Fibroblast of lung (primary cell): ENCODE results near the gene SRPK2. TPM values are rescaled to one million over a fixed set of nuclear protein-coding genes. Genes with fewer than 3 reads are reported as not detected.

Experiments
- DNase-seq, 2 donors: peaks; one replicate each; pipeline versions ENCODE4 v3.0.0 to v3.0.0-alpha.2; 2010; ENCODE audit warnings: low read depth in 2 of 2
- H2AFZ ChIP-seq: 2 replicates; pipeline ENCODE4 v1.5.1; 2012; ENCODE audit warnings: low read length, control low read depth, inconsistent platforms
- H3K27ac ChIP-seq: 2 replicates; pipeline ENCODE4 v1.5.1; 2011; ENCODE audit warnings: low read length, control low read depth; ENCODE audit not compliant: insufficient read depth
- H3K27me3 ChIP-seq: 2 replicates; pipeline ENCODE4 v1.5.1; 2011; ENCODE audit warnings: mild to moderate bottlenecking, low read length; ENCODE audit not compliant: control insufficient read depth, insufficient read depth
- H3K36me3 ChIP-seq: 2 replicates; pipeline ENCODE4 v1.5.1; 2011; ENCODE audit warnings: low read length; ENCODE audit not compliant: control insufficient read depth, insufficient read depth
- H3K4me1 ChIP-seq: 2 replicates; pipeline ENCODE4 v1.5.1; 2011; ENCODE audit warnings: low read length; ENCODE audit not compliant: control insufficient read depth, insufficient read depth; ENCODE audit errors: extremely low read depth
- H3K4me2 ChIP-seq: 2 replicates; pipeline ENCODE4 v1.5.1; 2011; ENCODE audit warnings: low read length, control low read depth; ENCODE audit not compliant: insufficient read depth; ENCODE audit errors: extremely low read depth
- H3K4me3 ChIP-seq, 4 experiments: fragments of 200-600 bp in 1 of 4; sonication (generic) in 1 of 4; replicated peaks in 1 of 4; 2 replicates each; pipeline ENCODE4 v1.5.1; 2011 to 2016; ENCODE audit warnings: low read length in 4 of 4, low read depth in 3 of 4, mild to moderate bottlenecking in 3 of 4, control low read depth in 2 of 4, inconsistent platforms in 1 of 4, mixed read lengths in 1 of 4; ENCODE audit not compliant: insufficient read depth in 1 of 4; ENCODE audit errors: control extremely low read depth in 1 of 4
- H3K79me2 ChIP-seq: 2 replicates; pipeline ENCODE4 v1.5.1; 2012; ENCODE audit warnings: mild to moderate bottlenecking, low read length, inconsistent platforms; ENCODE audit not compliant: control insufficient read depth, insufficient read depth
- H3K9ac ChIP-seq: 2 replicates; pipeline ENCODE4 v1.5.1; 2011; ENCODE audit warnings: mild to moderate bottlenecking, low read length, control low read depth; ENCODE audit not compliant: insufficient read depth
- H3K9me3 ChIP-seq: 2 replicates; pipeline ENCODE4 v1.5.1; 2012; ENCODE audit warnings: low read depth, low read length; ENCODE audit not compliant: control insufficient read depth, insufficient read depth
- H4K20me1 ChIP-seq: 2 replicates; pipeline ENCODE4 v1.5.1; 2011; ENCODE audit warnings: low read length; ENCODE audit not compliant: control insufficient read depth, insufficient read depth; ENCODE audit errors: extremely low read depth
- EZH2 ChIP-seq: IDR thresholded peaks from 2 replicates; pipeline ENCODE4 v1.5.1; 2012; ENCODE audit warnings: low read length, control low read depth, mild to moderate bottlenecking; ENCODE audit errors: missing control alignments
- polyA plus RNA-seq, 2 donors: library from polyadenylated mRNA; depleted of rRNA in 1 of 2; stranded (reverse) in 1 of 2; unstranded in 1 of 2; fragments of >200 nt; gene quantifications; 2 replicates each; pipeline ENCODE4 v1.2.1, GENCODE V29; 2011 to 2012; ENCODE audit warnings: missing spikeins in 1 of 2
- total RNA-seq: library from RNA; depleted of rRNA; stranded (reverse); fragments of >200 nt; gene quantifications from 2 replicates; pipeline ENCODE4 v1.2.1, GENCODE V29; 2014
- TF ChIP-seq, protein P1 (sequence below), 2 donors: IDR thresholded peaks in 1 of 2; conservative IDR thresholded peaks in 1 of 2; 1 replicate in 1 of 2; 2 replicates in 1 of 2; pipeline ENCODE4 v1.5.1; 2011 to 2012; ENCODE audit warnings: low read length in 2 of 2, control low read depth in 1 of 2, inconsistent platforms in 1 of 2, low read depth in 1 of 2, mild to moderate bottlenecking in 1 of 2

SRPK2 gene
- total and polyA plus RNA-seq, 2 donors (not counting 1 experiment from before 2014, with no cell fraction given) = 27.8 to 61.8 TPM

DNA sequence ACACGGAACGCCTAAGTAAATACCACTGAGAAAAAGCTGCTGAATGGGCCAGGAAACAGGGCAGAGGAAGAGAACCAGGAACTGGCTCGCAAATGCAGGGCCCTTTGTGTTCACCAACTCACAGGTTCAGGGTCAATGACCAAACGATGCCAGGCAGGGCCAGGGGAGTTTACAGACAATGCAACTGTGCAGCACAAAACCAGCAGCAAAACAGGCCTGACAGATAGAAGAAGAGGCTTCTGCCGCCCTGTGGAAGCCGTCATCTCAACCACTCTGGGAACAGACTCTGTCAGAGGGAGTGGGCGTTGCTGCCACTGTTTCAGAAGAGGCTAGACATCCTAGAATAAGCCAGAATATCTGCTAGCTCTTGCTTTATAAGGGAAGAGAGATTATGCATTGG is 256.8 kb downstream of the SRPK2 start:
- Histone ChIP-seq H4K20me1 (no peaks in the 10 kb centered on the region), H2AFZ (no peak overlapping the region), H3K9ac (no peak overlapping the region), H3K36me3 (peaks cover 4% of the 10 kb centered on the region), H3K79me2 (no peaks in the 10 kb centered on the region), H3K9me3 (no peaks in the 10 kb centered on the region), H3K4me3 (no peak overlapping the region), H3K4me1 (no peaks in the 10 kb centered on the region), H3K27ac (no peak overlapping the region), H3K27me3 (no peaks in the 10 kb centered on the region), H3K4me2 (no peak overlapping the region)
- TF ChIP-seq, protein P1, sequence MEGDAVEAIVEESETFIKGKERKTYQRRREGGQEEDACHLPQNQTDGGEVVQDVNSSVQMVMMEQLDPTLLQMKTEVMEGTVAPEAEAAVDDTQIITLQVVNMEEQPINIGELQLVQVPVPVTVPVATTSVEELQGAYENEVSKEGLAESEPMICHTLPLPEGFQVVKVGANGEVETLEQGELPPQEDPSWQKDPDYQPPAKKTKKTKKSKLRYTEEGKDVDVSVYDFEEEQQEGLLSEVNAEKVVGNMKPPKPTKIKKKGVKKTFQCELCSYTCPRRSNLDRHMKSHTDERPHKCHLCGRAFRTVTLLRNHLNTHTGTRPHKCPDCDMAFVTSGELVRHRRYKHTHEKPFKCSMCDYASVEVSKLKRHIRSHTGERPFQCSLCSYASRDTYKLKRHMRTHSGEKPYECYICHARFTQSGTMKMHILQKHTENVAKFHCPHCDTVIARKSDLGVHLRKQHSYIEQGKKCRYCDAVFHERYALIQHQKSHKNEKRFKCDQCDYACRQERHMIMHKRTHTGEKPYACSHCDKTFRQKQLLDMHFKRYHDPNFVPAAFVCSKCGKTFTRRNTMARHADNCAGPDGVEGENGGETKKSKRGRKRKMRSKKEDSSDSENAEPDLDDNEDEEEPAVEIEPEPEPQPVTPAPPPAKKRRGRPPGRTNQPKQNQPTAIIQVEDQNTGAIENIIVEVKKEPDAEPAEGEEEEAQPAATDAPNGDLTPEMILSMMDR (conservative IDR thresholded peaks at IDR 0.05 in 1 of 2, IDR thresholded peaks at IDR 0.05 in 1 of 2; ENCODE audit: low read depth in 1 of 2, low read length in 2 of 2) = no peak
- TF ChIP-seq EZH2 = no peak
- no peak for DNase-seq

GRCh38 chr7:105131033-105131656 is 257.6 kb downstream of the SRPK2 start:
- Histone ChIP-seq H2AFZ (no peak overlapping the region), H3K4me3 (no peak overlapping the region), H3K9ac (no peak overlapping the region), H3K4me2 (no peak overlapping the region), H3K79me2 (no peaks in the 10 kb centered on the region), H3K27ac (no peak overlapping the region), H3K27me3 (no peaks in the 10 kb centered on the region), H3K9me3 (no peaks in the 10 kb centered on the region), H3K36me3 (peaks cover 6% of the 10 kb centered on the region), H3K4me1 (no peaks in the 10 kb centered on the region), H4K20me1 (no peaks in the 10 kb centered on the region)
- TF ChIP-seq EZH2 = no peak
- TF ChIP-seq, protein P1 (conservative IDR thresholded peaks at IDR 0.05 in 1 of 2, IDR thresholded peaks at IDR 0.05 in 1 of 2; ENCODE audit: low read depth in 1 of 2, low read length in 2 of 2) = no peak
- peak in 1 of 2 donors; percentile 41 for DNase-seq

- no peak overlapping the region for H3K27ac ChIP-seq
- H2AFZ ChIP-seq = no peak overlapping the region
- H3K4me3 ChIP-seq = no peak overlapping the region
- no peak overlapping the region for H3K4me2 ChIP-seq
- no peak for DNase-seq
- no peak for TF ChIP-seq EZH2
- TF ChIP-seq, protein P1 (conservative IDR thresholded peaks at IDR 0.05 in 1 of 2, IDR thresholded peaks at IDR 0.05 in 1 of 2; ENCODE audit: low read depth in 1 of 2, low read length in 2 of 2) = no peak
- H3K4me1 ChIP-seq = no peaks in the 10 kb centered on the region
- no peaks in the 10 kb centered on the region for H3K9me3 ChIP-seq
- H3K27me3 ChIP-seq = no peaks in the 10 kb centered on the region
- no peaks in the 10 kb centered on the region for H3K79me2 ChIP-seq
- no peak overlapping the region for H3K9ac ChIP-seq
- no peaks in the 10 kb centered on the region for H4K20me1 ChIP-seq
- H3K36me3 ChIP-seq = peaks cover 9% of the 10 kb centered on the region
Observed at GRCh38 chr7:105130580-105130979, 258.1 kb downstream of the SRPK2 start.
